HCT116 (cell line): ENCODE measurements around the gene PTPRCAP. TPM values are rescaled to one million over a fixed set of nuclear protein-coding genes. Genes with fewer than 3 reads are reported as not detected.

Experiments
- ATAC-seq: fragments of 200-7000 bp; cut with Tn5 transposase; 2 replicates; pipeline ENCODE4 v1.9.1; 2020; ENCODE audit warnings: mild to moderate bottlenecking, moderate library complexity
- BruUV-seq: library from RNA; stranded (reverse); fragments of 400-500 nt; replicated peaks from 2 replicates; lab custom pipeline; 2021; lab: Mats Ljungman, UMichigan
- CTCF ChIA-PET: fragments of 300-600 bp; sonication (Branson Sonifier 250); formaldehyde crosslinking; loops from one replicate; lab custom pipeline; 2021; ENCODE audit warnings: antibody characterized with exemption; lab: Charles Lee
- POLR2A ChIA-PET: fragments of 300-600, 350-600 bp; sonication (Branson Sonifier 250); formaldehyde crosslinking; loops from one replicate; lab custom pipeline; 2021; ENCODE audit warnings: antibody characterized with exemption; lab: Charles Lee
- RAD21 ChIA-PET, 2 experiments: fragments of 300-600 bp; sonication (Branson Sonifier 250); formaldehyde crosslinking; loops; one replicate each; lab custom pipeline; 2023; ENCODE audit warnings: low total read pairs in 2 of 2; ENCODE audit not compliant: uncharacterized antibody in 2 of 2, unreplicated experiment in 2 of 2, low non-redundant PET in 1 of 2; lab: Charles Lee
- DNase-seq: peaks from one replicate; pipeline ENCODE4 v3.0.0-alpha.2; 2010; ENCODE audit warnings: low read depth, low spot score
- H2AFZ ChIP-seq: fragments of 200-600 bp; shearing (Covaris generic), sonication (generic); 2 replicates; pipeline ENCODE4 v1.6.1; 2017; ENCODE audit warnings: low read depth, mixed run types, mixed read lengths, antibody characterized with exemption, low read length; ENCODE audit not compliant: poor library complexity, severe bottlenecking
- H3K27ac ChIP-seq: 2 replicates; pipeline ENCODE4 v1.5.1; 2012; ENCODE audit warnings: low read depth, low read length
- H3K27me3 ChIP-seq: fragments of 200-600 bp; sonication (generic); 2 replicates; pipeline ENCODE4 v1.6.1; 2016; ENCODE audit warnings: mixed run types, low read length, mixed read lengths; ENCODE audit not compliant: insufficient read depth
- H3K36me3 ChIP-seq, 2 experiments: fragments of 200-500 bp in 1 of 2; fragments of 200-600 bp in 1 of 2; sonication (Bioruptor generic) in 1 of 2; sonication (generic) in 1 of 2; 2 replicates each; pipeline versions ENCODE4 v1.5.1 to v1.6.1; 2014 to 2016; ENCODE audit warnings: low read length in 2 of 2, inconsistent platforms in 1 of 2, mixed read lengths in 1 of 2, mixed run types in 1 of 2; ENCODE audit not compliant: insufficient read depth in 2 of 2, control insufficient read depth in 1 of 2
- H3K4me1 ChIP-seq, 2 experiments: fragments of 200-600 bp in 1 of 2; sonication (generic) in 1 of 2; 2 replicates each; pipeline versions ENCODE4 v1.5.1 to v1.6.1; 2012 to 2017; ENCODE audit warnings: low read length in 2 of 2, inconsistent platforms in 1 of 2, mild to moderate bottlenecking in 1 of 2, mixed read lengths in 1 of 2, mixed run types in 1 of 2, moderate library complexity in 1 of 2; ENCODE audit not compliant: insufficient read depth in 2 of 2, control insufficient read depth in 1 of 2
- H3K4me2 ChIP-seq: fragments of 200-600 bp; sonication (generic); 2 replicates; pipeline ENCODE4 v1.6.1; 2017; ENCODE audit warnings: mixed run types, low read length, mixed read lengths
- H3K4me3 ChIP-seq, 2 experiments: fragments of 200-600 bp in 1 of 2; sonication (generic) in 1 of 2; replicated peaks in 1 of 2; 2 replicates each; pipeline ENCODE4 v1.5.1; 2011 to 2016; ENCODE audit warnings: low read length in 2 of 2, control low read depth in 1 of 2, low read depth in 1 of 2, mild to moderate bottlenecking in 1 of 2, mixed read lengths in 1 of 2, mixed run types in 1 of 2
- H3K79me2 ChIP-seq: fragments of 200-600 bp; sonication (generic); 2 replicates; pipeline ENCODE4 v1.6.1; 2017; ENCODE audit warnings: mild to moderate bottlenecking, mixed run types, low read length, moderate library complexity, mixed read lengths; ENCODE audit not compliant: insufficient read depth
- H3K9ac ChIP-seq: fragments of 200-600 bp; sonication (generic); 2 replicates; pipeline ENCODE4 v1.6.1; 2016; ENCODE audit warnings: low read length, mixed read lengths
- H3K9me2 ChIP-seq: fragments of 200-600 bp; sonication (generic), shearing (Covaris generic); 2 replicates; pipeline ENCODE4 v1.6.1; 2017; ENCODE audit warnings: mixed run types, mild to moderate bottlenecking, moderate library complexity; ENCODE audit not compliant: insufficient read depth
- H3K9me3 ChIP-seq, 2 experiments: fragments of 200-500 bp in 1 of 2; fragments of 200-600 bp in 1 of 2; sonication (Bioruptor generic) in 1 of 2; sonication (generic) in 1 of 2; 2 replicates each; pipeline ENCODE4 v1.6.1; 2014 to 2017; ENCODE audit warnings: low read length in 2 of 2, mixed read lengths in 2 of 2, inconsistent platforms in 1 of 2, low read depth in 1 of 2, mild to moderate bottlenecking in 1 of 2, mixed run types in 1 of 2, moderate library complexity in 1 of 2; ENCODE audit not compliant: control insufficient read depth in 1 of 2, insufficient read depth in 1 of 2
- H4K20me1 ChIP-seq: fragments of 200-600 bp; sonication (generic), shearing (Covaris generic); 2 replicates; pipeline ENCODE4 v1.6.1; 2017; ENCODE audit warnings: mixed run types, mild to moderate bottlenecking, moderate library complexity; ENCODE audit not compliant: insufficient read depth
- CBX3 ChIP-seq: IDR thresholded peaks from 2 replicates; pipeline ENCODE4 v1.6.1; 2012; ENCODE audit warnings: low read depth
- EGR1 ChIP-seq: IDR thresholded peaks from 2 replicates; pipeline ENCODE4 v1.6.1; 2012; ENCODE audit warnings: low read depth
- EZH2 ChIP-seq: fragments of 200-600 bp; sonication (generic); IDR thresholded peaks from 2 replicates; pipeline ENCODE4 v1.6.1; 2017; ENCODE audit warnings: antibody characterized with exemption, mixed run types
- EZH2phosphoT487 ChIP-seq: fragments of 200-600 bp; IDR thresholded peaks from 2 replicates; pipeline ENCODE4 v1.6.1; 2018; ENCODE audit warnings: antibody characterized with exemption, borderline replicate concordance
- FOSL1 ChIP-seq: IDR thresholded peaks from 2 replicates; pipeline ENCODE4 v1.6.1; 2012; ENCODE audit warnings: low read depth
- JUND ChIP-seq: IDR thresholded peaks from 2 replicates; pipeline ENCODE4 v1.6.1; 2012
- POLR2AphosphoS5 ChIP-seq: IDR thresholded peaks from 2 replicates; pipeline ENCODE4 v1.6.1; 2011; ENCODE audit warnings: mild to moderate bottlenecking, low read depth, low read length, moderate library complexity
- RAD21 ChIP-seq: IDR thresholded peaks from 2 replicates; pipeline ENCODE4 v1.6.1; 2012; ENCODE audit warnings: low read depth, mild to moderate bottlenecking
- SRF ChIP-seq: IDR thresholded peaks from 2 replicates; pipeline ENCODE4 v1.6.1; 2012; ENCODE audit warnings: low read depth
- TCF7L2 ChIP-seq: IDR thresholded peaks from 2 replicates; pipeline ENCODE4 v1.7.0; 2011; ENCODE audit warnings: borderline replicate concordance, inconsistent platforms; ENCODE audit not compliant: insufficient read depth, insufficient read length; ENCODE audit errors: extremely low read depth
- ZBTB33 ChIP-seq: IDR thresholded peaks from 2 replicates; pipeline ENCODE4 v1.6.1; 2011; ENCODE audit warnings: mild to moderate bottlenecking, low read length, moderate library complexity; ENCODE audit not compliant: insufficient replicate concordance; ENCODE audit errors: extremely low read depth
- intact Hi-C: fragments of 100-400 bp; cut with micrococcal nuclease; formaldehyde crosslinking; loops from 2 replicates; pipeline ENCODE4 v1.10.0; 2022
- total RNA-seq: library from RNA; stranded (reverse); gene quantifications from one replicate; pipeline ENCODE4 v1.2.1, GENCODE V29; 2021; ENCODE audit not compliant: unreplicated experiment
- TF ChIP-seq, protein P1 (sequence below): IDR thresholded peaks from 2 replicates; pipeline ENCODE4 v1.6.1; 2012; ENCODE audit warnings: low read depth

PTPRCAP gene
- total RNA-seq, 1 experiment from 2014 or later = 1.4 TPM

DNA sequence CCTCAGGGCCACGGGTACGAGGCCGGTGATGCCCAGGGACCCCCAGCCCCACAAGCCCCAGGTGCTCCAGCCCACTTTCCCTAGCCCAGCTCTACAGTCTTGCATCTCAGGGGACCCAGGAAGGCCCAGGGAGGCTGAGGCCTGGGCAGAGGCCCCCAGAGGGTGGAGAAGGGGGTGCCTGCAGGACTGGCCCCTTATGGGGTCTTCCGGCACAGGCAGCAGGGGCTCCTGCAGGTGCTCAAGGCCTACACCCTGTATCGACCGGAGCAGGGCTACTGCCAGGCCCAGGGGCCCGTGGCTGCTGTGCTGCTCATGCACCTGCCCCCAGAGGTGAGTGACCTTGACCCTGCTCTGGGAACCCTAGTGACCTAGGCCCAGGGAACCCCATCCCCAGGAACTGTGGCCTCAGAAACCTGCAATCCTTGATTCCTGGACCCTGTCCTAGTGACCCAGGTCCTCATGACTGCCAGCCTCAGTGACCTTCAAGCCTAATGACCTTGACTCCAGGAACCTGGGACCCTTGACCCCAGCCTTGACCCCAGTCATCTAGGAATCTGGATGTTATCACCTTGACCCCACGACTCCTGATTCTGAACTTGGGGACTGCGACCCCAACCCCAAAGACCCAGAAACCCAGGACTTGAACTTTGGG, 31.7 kb downstream of the PTPRCAP start:
- intact Hi-C loops = no loop called here

More for the DNA sequence above, 31.7 kb downstream of the PTPRCAP start:
- Histone ChIP-seq H3K27me3 (no peaks in the 10 kb centered on the region), H3K4me1 (peaks cover 4 to 10% of the 10 kb centered on the region in 2 experiments), H3K79me2 (peaks cover 6% of the 10 kb centered on the region), H3K36me3 (no peaks in the 10 kb centered on the region), H3K4me3 (no peak overlapping the region), H3K9me3 (no peaks in the 10 kb centered on the region), H2AFZ (no peak overlapping the region), H3K9me2 (no peaks in the 10 kb centered on the region), H4K20me1 (no peaks in the 10 kb centered on the region), H3K9ac (no peak overlapping the region), H3K4me2 (no peak overlapping the region), H3K27ac (no peak overlapping the region; the same call in 1 of the 2 replicates)
- ChIA-PET POLR2A (no interaction called here), RAD21 (no interaction called here), CTCF (interaction anchor here (0.5 kb wide), 1 partner anchor 384 kb away, joined by 3 read pairs; no protein-coding TSS in a partner anchor)
- no peak for ATAC-seq
- no peak for TF ChIP-seq EZH2phosphoT487
- no peak for TF ChIP-seq EGR1
- no peak for TF ChIP-seq TCF7L2
- no peak for TF ChIP-seq EZH2
- TF ChIP-seq CBX3 = no peak
- TF ChIP-seq RAD21 = no peak
- no peak for TF ChIP-seq JUND
- no peak for TF ChIP-seq POLR2AphosphoS5
- TF ChIP-seq, protein P1, sequence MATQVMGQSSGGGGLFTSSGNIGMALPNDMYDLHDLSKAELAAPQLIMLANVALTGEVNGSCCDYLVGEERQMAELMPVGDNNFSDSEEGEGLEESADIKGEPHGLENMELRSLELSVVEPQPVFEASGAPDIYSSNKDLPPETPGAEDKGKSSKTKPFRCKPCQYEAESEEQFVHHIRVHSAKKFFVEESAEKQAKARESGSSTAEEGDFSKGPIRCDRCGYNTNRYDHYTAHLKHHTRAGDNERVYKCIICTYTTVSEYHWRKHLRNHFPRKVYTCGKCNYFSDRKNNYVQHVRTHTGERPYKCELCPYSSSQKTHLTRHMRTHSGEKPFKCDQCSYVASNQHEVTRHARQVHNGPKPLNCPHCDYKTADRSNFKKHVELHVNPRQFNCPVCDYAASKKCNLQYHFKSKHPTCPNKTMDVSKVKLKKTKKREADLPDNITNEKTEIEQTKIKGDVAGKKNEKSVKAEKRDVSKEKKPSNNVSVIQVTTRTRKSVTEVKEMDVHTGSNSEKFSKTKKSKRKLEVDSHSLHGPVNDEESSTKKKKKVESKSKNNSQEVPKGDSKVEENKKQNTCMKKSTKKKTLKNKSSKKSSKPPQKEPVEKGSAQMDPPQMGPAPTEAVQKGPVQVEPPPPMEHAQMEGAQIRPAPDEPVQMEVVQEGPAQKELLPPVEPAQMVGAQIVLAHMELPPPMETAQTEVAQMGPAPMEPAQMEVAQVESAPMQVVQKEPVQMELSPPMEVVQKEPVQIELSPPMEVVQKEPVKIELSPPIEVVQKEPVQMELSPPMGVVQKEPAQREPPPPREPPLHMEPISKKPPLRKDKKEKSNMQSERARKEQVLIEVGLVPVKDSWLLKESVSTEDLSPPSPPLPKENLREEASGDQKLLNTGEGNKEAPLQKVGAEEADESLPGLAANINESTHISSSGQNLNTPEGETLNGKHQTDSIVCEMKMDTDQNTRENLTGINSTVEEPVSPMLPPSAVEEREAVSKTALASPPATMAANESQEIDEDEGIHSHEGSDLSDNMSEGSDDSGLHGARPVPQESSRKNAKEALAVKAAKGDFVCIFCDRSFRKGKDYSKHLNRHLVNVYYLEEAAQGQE = no peak
- TF ChIP-seq ZBTB33 = no peak
- TF ChIP-seq FOSL1 = no peak
- no peak for TF ChIP-seq SRF
- no peak for DNase-seq
- no TSS peak for BruUV-seq
